Measurements from ENCODE around the gene SCAF4.
"Not testable (repeated sequence)": the region's sequence is repeated elsewhere in the genome, so short reads cannot be mapped to it uniquely, and the experiment has no call there.

SCAF4 gene

GRCh38 chr21:31650930-31651329, 81.0 kb downstream of the SCAF4 start:
- no peak for TF ChIP-seq CTCF (IDR thresholded peaks at IDR 0.05)
- no peak overlapping the region for H3K27ac ChIP-seq
- no peak overlapping the region for H3K4me3 ChIP-seq
- no peak for DNase-seq (ENCODE audit: low spot score)

GRCh38 chr21:31647650-31648049, 84.3 kb downstream of the SCAF4 start:
- H3K27ac ChIP-seq: no peak overlapping the region
- H3K4me3 ChIP-seq: no peak overlapping the region
- DNase-seq (ENCODE audit: low spot score): no peak
- no peak for TF ChIP-seq CTCF (IDR thresholded peaks at IDR 0.05)

GRCh38 chr21:31644643-31645042, 87.3 kb downstream of the SCAF4 start:
- DNase-seq (ENCODE audit: low spot score): no peak
- H3K27ac ChIP-seq: no peak overlapping the region
- no peak overlapping the region for H3K4me3 ChIP-seq
- TF ChIP-seq CTCF (IDR thresholded peaks at IDR 0.05): no peak

GRCh38 chr21:31641416-31641922, 90.4 kb downstream of the SCAF4 start:
- no peak for DNase-seq (ENCODE audit: low spot score)
- no peak for TF ChIP-seq CTCF (IDR thresholded peaks at IDR 0.05)
- no peak overlapping the region for H3K4me3 ChIP-seq

GRCh38 chr21:31636874-31637273, 95.0 kb downstream of the SCAF4 start:
- H3K4me3 ChIP-seq: no peak overlapping the region
- no peak overlapping the region for H3K27ac ChIP-seq
- DNase-seq (ENCODE audit: low spot score): no peak
- no peak for TF ChIP-seq CTCF (IDR thresholded peaks at IDR 0.05)

More at GRCh38 chr21:31641416-31641922, 90.4 kb downstream of the SCAF4 start:
- H3K27ac ChIP-seq: no peak overlapping the region

- no peak for DNase-seq (ENCODE audit: low spot score)
- H3K4me3 ChIP-seq: no peak overlapping the region
- H3K27ac ChIP-seq: no peak overlapping the region
- no peak for TF ChIP-seq CTCF (IDR thresholded peaks at IDR 0.05)
Measured at GRCh38 chr21:31634993-31635392, 96.9 kb downstream of the SCAF4 start.

GRCh38 chr21:31631881-31632280, 100.0 kb downstream of the SCAF4 start:
- not testable (repeated sequence) for H3K27ac ChIP-seq; H3K4me3 ChIP-seq; DNase-seq (ENCODE audit: low spot score)

Measured in coronary artery (tissue), 2 donors.